Measurements from ENCODE around the gene PDF.
A peak's percentile ranks its signal among the peaks of the same experiment; 100 is the strongest.

DNA sequence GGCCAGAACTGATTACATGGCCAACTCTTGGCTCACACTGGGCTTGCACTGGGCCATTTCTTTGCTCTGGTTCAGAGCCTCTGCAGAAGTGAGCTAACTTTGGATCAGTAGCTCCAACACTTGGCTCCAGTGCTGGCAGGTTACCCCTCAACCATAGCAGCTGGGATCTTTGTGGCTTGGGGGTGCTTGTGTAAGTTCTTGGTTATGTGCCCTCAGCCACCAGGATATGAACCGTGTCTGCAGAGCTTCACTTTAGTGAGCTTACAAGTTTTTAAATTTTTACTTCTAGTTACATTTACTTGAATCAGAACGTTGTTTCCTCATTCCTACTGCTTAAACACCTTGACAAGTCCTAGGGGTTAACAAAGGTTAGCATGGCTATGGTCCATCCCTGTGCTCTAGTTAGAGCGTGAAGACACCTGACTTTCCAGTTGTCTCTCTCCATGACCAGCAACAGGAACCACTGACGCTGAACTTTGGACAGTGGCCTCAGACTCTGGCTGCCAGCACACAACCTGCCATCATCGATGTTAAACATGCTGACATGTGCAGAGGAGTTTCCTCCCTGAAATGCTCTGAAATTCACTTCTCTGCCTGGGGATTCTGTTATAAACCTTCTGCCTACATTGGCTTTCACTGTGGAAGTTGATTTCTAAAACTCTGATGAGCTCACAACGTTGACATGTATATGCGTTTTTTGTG lies 4.1 kb downstream of the PDF start:
- TF ChIP-seq, protein P1, sequence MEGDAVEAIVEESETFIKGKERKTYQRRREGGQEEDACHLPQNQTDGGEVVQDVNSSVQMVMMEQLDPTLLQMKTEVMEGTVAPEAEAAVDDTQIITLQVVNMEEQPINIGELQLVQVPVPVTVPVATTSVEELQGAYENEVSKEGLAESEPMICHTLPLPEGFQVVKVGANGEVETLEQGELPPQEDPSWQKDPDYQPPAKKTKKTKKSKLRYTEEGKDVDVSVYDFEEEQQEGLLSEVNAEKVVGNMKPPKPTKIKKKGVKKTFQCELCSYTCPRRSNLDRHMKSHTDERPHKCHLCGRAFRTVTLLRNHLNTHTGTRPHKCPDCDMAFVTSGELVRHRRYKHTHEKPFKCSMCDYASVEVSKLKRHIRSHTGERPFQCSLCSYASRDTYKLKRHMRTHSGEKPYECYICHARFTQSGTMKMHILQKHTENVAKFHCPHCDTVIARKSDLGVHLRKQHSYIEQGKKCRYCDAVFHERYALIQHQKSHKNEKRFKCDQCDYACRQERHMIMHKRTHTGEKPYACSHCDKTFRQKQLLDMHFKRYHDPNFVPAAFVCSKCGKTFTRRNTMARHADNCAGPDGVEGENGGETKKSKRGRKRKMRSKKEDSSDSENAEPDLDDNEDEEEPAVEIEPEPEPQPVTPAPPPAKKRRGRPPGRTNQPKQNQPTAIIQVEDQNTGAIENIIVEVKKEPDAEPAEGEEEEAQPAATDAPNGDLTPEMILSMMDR (CRISPR knock-in tag; IDR thresholded peaks at IDR 0.05): no peak
- TF ChIP-seq POLR2A (IDR thresholded peaks at IDR 0.05; ENCODE audit: insufficient read depth in 1 of 2, low read depth in 2 of 2, low read length in 2 of 2): peak; percentile 11 to 36; a peak in 3 of 4 replicates
- TF ChIP-seq HNRNPL (IDR thresholded peaks at IDR 0.05; ENCODE audit: low read depth, low read length): no peak
- TF ChIP-seq ATM (IDR thresholded peaks at IDR 0.05; ENCODE audit: borderline replicate concordance): no peak
- TF ChIP-seq, protein P2, sequence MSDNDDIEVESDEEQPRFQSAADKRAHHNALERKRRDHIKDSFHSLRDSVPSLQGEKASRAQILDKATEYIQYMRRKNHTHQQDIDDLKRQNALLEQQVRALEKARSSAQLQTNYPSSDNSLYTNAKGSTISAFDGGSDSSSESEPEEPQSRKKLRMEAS (IDR thresholded peaks at IDR 0.05): peak; percentile 94
- TF ChIP-seq, protein P3, sequence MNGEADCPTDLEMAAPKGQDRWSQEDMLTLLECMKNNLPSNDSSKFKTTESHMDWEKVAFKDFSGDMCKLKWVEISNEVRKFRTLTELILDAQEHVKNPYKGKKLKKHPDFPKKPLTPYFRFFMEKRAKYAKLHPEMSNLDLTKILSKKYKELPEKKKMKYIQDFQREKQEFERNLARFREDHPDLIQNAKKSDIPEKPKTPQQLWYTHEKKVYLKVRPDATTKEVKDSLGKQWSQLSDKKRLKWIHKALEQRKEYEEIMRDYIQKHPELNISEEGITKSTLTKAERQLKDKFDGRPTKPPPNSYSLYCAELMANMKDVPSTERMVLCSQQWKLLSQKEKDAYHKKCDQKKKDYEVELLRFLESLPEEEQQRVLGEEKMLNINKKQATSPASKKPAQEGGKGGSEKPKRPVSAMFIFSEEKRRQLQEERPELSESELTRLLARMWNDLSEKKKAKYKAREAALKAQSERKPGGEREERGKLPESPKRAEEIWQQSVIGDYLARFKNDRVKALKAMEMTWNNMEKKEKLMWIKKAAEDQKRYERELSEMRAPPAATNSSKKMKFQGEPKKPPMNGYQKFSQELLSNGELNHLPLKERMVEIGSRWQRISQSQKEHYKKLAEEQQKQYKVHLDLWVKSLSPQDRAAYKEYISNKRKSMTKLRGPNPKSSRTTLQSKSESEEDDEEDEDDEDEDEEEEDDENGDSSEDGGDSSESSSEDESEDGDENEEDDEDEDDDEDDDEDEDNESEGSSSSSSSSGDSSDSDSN (CRISPR knock-in tag; IDR thresholded peaks at IDR 0.05): peak; percentile 63; the same call in 1 of the 2 replicates
- TF ChIP-seq, protein P4, sequence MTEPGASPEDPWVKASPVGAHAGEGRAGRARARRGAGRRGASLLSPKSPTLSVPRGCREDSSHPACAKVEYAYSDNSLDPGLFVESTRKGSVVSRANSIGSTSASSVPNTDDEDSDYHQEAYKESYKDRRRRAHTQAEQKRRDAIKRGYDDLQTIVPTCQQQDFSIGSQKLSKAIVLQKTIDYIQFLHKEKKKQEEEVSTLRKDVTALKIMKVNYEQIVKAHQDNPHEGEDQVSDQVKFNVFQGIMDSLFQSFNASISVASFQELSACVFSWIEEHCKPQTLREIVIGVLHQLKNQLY (CRISPR knock-in tag; IDR thresholded peaks at IDR 0.05): no peak
- no peak for TF ChIP-seq ZSCAN20 (CRISPR knock-in tag; IDR thresholded peaks at IDR 0.05; ENCODE audit: borderline replicate concordance)
- no peak for TF ChIP-seq SRSF9 (IDR thresholded peaks at IDR 0.05; ENCODE audit: borderline replicate concordance, insufficient read depth, low read depth, low read length, poor library complexity, severe bottlenecking)
- TF ChIP-seq, protein P5, sequence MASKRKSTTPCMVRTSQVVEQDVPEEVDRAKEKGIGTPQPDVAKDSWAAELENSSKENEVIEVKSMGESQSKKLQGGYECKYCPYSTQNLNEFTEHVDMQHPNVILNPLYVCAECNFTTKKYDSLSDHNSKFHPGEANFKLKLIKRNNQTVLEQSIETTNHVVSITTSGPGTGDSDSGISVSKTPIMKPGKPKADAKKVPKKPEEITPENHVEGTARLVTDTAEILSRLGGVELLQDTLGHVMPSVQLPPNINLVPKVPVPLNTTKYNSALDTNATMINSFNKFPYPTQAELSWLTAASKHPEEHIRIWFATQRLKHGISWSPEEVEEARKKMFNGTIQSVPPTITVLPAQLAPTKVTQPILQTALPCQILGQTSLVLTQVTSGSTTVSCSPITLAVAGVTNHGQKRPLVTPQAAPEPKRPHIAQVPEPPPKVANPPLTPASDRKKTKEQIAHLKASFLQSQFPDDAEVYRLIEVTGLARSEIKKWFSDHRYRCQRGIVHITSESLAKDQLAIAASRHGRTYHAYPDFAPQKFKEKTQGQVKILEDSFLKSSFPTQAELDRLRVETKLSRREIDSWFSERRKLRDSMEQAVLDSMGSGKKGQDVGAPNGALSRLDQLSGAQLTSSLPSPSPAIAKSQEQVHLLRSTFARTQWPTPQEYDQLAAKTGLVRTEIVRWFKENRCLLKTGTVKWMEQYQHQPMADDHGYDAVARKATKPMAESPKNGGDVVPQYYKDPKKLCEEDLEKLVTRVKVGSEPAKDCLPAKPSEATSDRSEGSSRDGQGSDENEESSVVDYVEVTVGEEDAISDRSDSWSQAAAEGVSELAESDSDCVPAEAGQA (IDR thresholded peaks at IDR 0.05; ENCODE audit: low read depth): no peak
- TF ChIP-seq, protein P5 (CRISPR knock-in tag; IDR thresholded peaks at IDR 0.05; ENCODE audit: borderline replicate concordance): no peak
- TF ChIP-seq NFE2 (CRISPR knock-in tag; IDR thresholded peaks at IDR 0.05): no peak
- TF ChIP-seq ZNF143 (CRISPR knock-in tag; IDR thresholded peaks at IDR 0.05): no peak
- no peak for TF ChIP-seq TBL1XR1 (IDR thresholded peaks at IDR 0.05; ENCODE audit: borderline replicate concordance, low read length, partially characterized antibody)
- TF ChIP-seq ARNT (IDR thresholded peaks at IDR 0.05): no peak
